HepG2 (cell line): Measurements from ENCODE around the gene RUSC1. TPM values are rescaled to one million over a fixed set of nuclear protein-coding genes. Genes with fewer than 3 reads are reported as not detected.

Experiments
- ATF1 ChIP-seq: IDR thresholded peaks from 2 replicates; pipeline ENCODE4 v1.6.1; 2016; ENCODE audit warnings: mild to moderate bottlenecking, control low read depth
- ATF3 ChIP-seq: sonication (generic); formaldehyde crosslinking; IDR thresholded peaks from 2 replicates; pipeline ENCODE4 v1.4.0; 2020; ENCODE audit warnings: missing genetic modification reagents
- CAMTA2 ChIP-seq: sonication (generic); formaldehyde crosslinking; IDR thresholded peaks from 2 replicates; pipeline ENCODE4 v1.4.0; 2020; ENCODE audit warnings: mild to moderate bottlenecking, missing genetic modification reagents, borderline replicate concordance
- EP300 ChIP-seq, 3 experiments: sonication (generic) in 1 of 3; formaldehyde crosslinking in 1 of 3; IDR thresholded peaks; 2 replicates each; pipeline versions ENCODE4 v1.5.1 to v1.6.1; 2011 to 2020; ENCODE audit warnings: low read depth in 2 of 3, low read length in 2 of 3, borderline replicate concordance in 1 of 3, improper control_type of control experiment in 1 of 3, mild to moderate bottlenecking in 1 of 3, missing genetic modification reagents in 1 of 3, moderate library complexity in 1 of 3
- KDM3A ChIP-seq: IDR thresholded peaks from 2 replicates; pipeline ENCODE4 v1.6.1; 2018; ENCODE audit warnings: low read depth, missing compliant biosample characterization
- MEIS1 ChIP-seq: sonication (generic); formaldehyde crosslinking; IDR thresholded peaks from 2 replicates; pipeline ENCODE4 v1.9.0; 2021; ENCODE audit warnings: mild to moderate bottlenecking, missing genetic modification reagents, moderate library complexity, borderline replicate concordance
- MZF1 ChIP-seq: sonication (generic); formaldehyde crosslinking; IDR thresholded peaks from 2 replicates; pipeline ENCODE4 v1.8.1; 2023; ENCODE audit warnings: mild to moderate bottlenecking, missing genetic modification reagents, borderline replicate concordance
- NR2F6 ChIP-seq, 2 experiments: IDR thresholded peaks; 2 replicates each; pipeline ENCODE4 v1.6.1; 2016; ENCODE audit warnings: antibody characterized with exemption in 1 of 2, mild to moderate bottlenecking in 1 of 2
- PHF20 ChIP-seq: sonication (generic); formaldehyde crosslinking; IDR thresholded peaks from 2 replicates; pipeline ENCODE4 v1.5.0; 2020; ENCODE audit warnings: mild to moderate bottlenecking, missing genetic modification reagents
- PHF21A ChIP-seq: sonication (generic); formaldehyde crosslinking; IDR thresholded peaks from 2 replicates; pipeline ENCODE4 v1.5.0; 2020; ENCODE audit warnings: mild to moderate bottlenecking, missing genetic modification reagents
- SIN3B ChIP-seq: fragments of 150-350 bp; IDR thresholded peaks from 2 replicates; pipeline ENCODE4 v1.6.1; 2014; ENCODE audit warnings: low read length
- ZKSCAN8 ChIP-seq: IDR thresholded peaks from 2 replicates; pipeline ENCODE4 v1.6.1; 2016; ENCODE audit warnings: borderline replicate concordance, missing genetic modification reagents, missing compliant biosample characterization
- ZMYM2 ChIP-seq: sonication (generic); formaldehyde crosslinking; IDR thresholded peaks from 2 replicates; pipeline ENCODE4 v1.8.0; 2022; ENCODE audit warnings: mild to moderate bottlenecking, missing genetic modification reagents
- ZNF12 ChIP-seq: sonication (generic); formaldehyde crosslinking; IDR thresholded peaks from 2 replicates; pipeline ENCODE4 v1.5.0; 2020; ENCODE audit warnings: missing genetic modification reagents
- ZNF567 ChIP-seq: sonication (generic); formaldehyde crosslinking; IDR thresholded peaks from 2 replicates; pipeline ENCODE4 v1.8.1; 2023; ENCODE audit warnings: mild to moderate bottlenecking, missing genetic modification reagents, borderline replicate concordance
- ZNF782 ChIP-seq: sonication (generic); formaldehyde crosslinking; IDR thresholded peaks from 2 replicates; pipeline ENCODE4 v1.4.0; 2020; ENCODE audit warnings: missing genetic modification reagents, mild to moderate bottlenecking, borderline replicate concordance
- ZNF800 ChIP-seq: sonication (generic); formaldehyde crosslinking; IDR thresholded peaks from 2 replicates; pipeline ENCODE4 v1.4.0; 2020; ENCODE audit warnings: missing genetic modification reagents
- ZSCAN25 ChIP-seq: sonication (generic); formaldehyde crosslinking; IDR thresholded peaks from 2 replicates; pipeline ENCODE4 v1.8.0; 2022; ENCODE audit warnings: mild to moderate bottlenecking, missing genetic modification reagents
- polyA plus RNA-seq, 8 experiments: library from polyadenylated mRNA; depleted of rRNA in 3 of 8; stranded (reverse) in 7 of 8; unstranded in 1 of 8; fragments of >200 nt; fragmentation: Illumina TruSeq in 4 of 8; extraction: Trizol in 4 of 8; gene quantifications; 2 replicates each; pipeline versions ENCODE4 v1.2.1 to v1.2.3, GENCODE V29; 2011 to 2016; ENCODE audit warnings: low read depth in 4 of 8, missing spikeins in 1 of 8, mixed read lengths in 1 of 8; ENCODE audit not compliant: insufficient read depth in 1 of 8
- total RNA-seq, 5 experiments: library from RNA; depleted of rRNA; stranded (reverse); fragments of >200 nt; fragmentation: Illumina TruSeq; extraction: Trizol; gene quantifications; 2 replicates each; pipeline ENCODE4 v1.2.3, GENCODE V29; 2016; ENCODE audit warnings: low read depth in 1 of 5
- TF ChIP-seq, protein P1 (sequence below): sonication (generic); formaldehyde crosslinking; IDR thresholded peaks from 2 replicates; pipeline ENCODE4 v1.8.1; 2022; ENCODE audit warnings: mild to moderate bottlenecking, missing genetic modification reagents
- TF ChIP-seq, protein P2 (sequence below): sonication (generic); formaldehyde crosslinking; IDR thresholded peaks from 2 replicates; pipeline ENCODE4 v1.5.0; 2020; ENCODE audit warnings: missing genetic modification reagents

RUSC1 gene
- total and polyA plus RNA-seq, 2 of the 13 experiments (the other 11 are each of a cell fraction or from before 2014, with no cell fraction given), result 18.7 to 20.4 TPM

- 0 out of 2 replicates have a peak, but pooled peaks have one; percentile 72 for TF ChIP-seq ZNF800 (CRISPR knock-in tag)
- peak; percentile 37; the same call in 1 of the 2 replicates for TF ChIP-seq SIN3B
- TF ChIP-seq ZSCAN25 (CRISPR knock-in tag), result no peak
- TF ChIP-seq MZF1 (CRISPR knock-in tag), result 0 out of 2 replicates have a peak, but pooled peaks have one; percentile 33
- TF ChIP-seq CAMTA2 (CRISPR knock-in tag), result no peak
- 0 out of 2 replicates have a peak, but pooled peaks have one; percentile 3 for TF ChIP-seq ZMYM2 (CRISPR knock-in tag)
- TF ChIP-seq ZNF567 (CRISPR knock-in tag), result 0 out of 2 replicates have a peak, but pooled peaks have one; percentile 45
- peak; percentile 98 for TF ChIP-seq ATF1 (CRISPR knock-in tag)
- TF ChIP-seq PHF20 (CRISPR knock-in tag), result peak; percentile 78
- no peak for TF ChIP-seq ZNF12 (CRISPR knock-in tag)
- TF ChIP-seq PHF21A, result peak; percentile 77
- TF ChIP-seq, protein P1, sequence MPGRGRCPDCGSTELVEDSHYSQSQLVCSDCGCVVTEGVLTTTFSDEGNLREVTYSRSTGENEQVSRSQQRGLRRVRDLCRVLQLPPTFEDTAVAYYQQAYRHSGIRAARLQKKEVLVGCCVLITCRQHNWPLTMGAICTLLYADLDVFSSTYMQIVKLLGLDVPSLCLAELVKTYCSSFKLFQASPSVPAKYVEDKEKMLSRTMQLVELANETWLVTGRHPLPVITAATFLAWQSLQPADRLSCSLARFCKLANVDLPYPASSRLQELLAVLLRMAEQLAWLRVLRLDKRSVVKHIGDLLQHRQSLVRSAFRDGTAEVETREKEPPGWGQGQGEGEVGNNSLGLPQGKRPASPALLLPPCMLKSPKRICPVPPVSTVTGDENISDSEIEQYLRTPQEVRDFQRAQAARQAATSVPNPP, result no peak
- peak in 1 of 2 experiments; percentile 57; a peak in 2 of 4 replicates for TF ChIP-seq EP300 (IDR thresholded peaks at IDR 0.05; ENCODE audit: low read depth in 2 of 2, low read length in 2 of 2)
- peak; percentile 6; the same call in 1 of the 2 replicates for TF ChIP-seq EP300 (CRISPR knock-in tag; IDR thresholded peaks at IDR 0.05; ENCODE audit: borderline replicate concordance)
- 0 out of 2 replicates have a peak, but pooled peaks have one; percentile 70 for TF ChIP-seq MEIS1 (CRISPR knock-in tag)
- peak; percentile 21; the same call in 1 of the 2 replicates for TF ChIP-seq ZNF782 (CRISPR knock-in tag)
- TF ChIP-seq ZKSCAN8, result peak; percentile 27; the same call in 1 of the 2 replicates
- peak; percentile 38; the same call in 1 of the 2 replicates for TF ChIP-seq KDM3A (CRISPR knock-in tag)
- TF ChIP-seq NR2F6 (IDR thresholded peaks at IDR 0.05), result 0 out of 2 replicates have a peak, but pooled peaks have one; percentile 30
- TF ChIP-seq NR2F6 (CRISPR knock-in tag; IDR thresholded peaks at IDR 0.05), result no peak
- TF ChIP-seq, protein P2, sequence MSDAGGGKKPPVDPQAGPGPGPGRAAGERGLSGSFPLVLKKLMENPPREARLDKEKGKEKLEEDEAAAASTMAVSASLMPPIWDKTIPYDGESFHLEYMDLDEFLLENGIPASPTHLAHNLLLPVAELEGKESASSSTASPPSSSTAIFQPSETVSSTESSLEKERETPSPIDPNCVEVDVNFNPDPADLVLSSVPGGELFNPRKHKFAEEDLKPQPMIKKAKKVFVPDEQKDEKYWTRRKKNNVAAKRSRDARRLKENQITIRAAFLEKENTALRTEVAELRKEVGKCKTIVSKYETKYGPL, result no peak
- 0 out of 2 replicates have a peak, but pooled peaks have one; percentile 10 for TF ChIP-seq ATF3
Observed at GRCh38 chr1:155308493-155309422, 11.9 kb upstream of the RUSC1 start, which contains the start of gene FDPS (continued).
